Vagina (tissue), 2 donors: Measurements from ENCODE around the gene TMEM163.

ENCODE experiments used
- POLR2A ChIP-seq, 2 donors: fragments of 450-650 bp; IDR thresholded peaks; one replicate each; pipeline ENCODE4 v1.6.1; 2017; ENCODE audit warnings: antibody characterized with exemption in 2 of 2, mild to moderate bottlenecking in 2 of 2, moderate library complexity in 2 of 2
- TF ChIP-seq, protein P1 (sequence below), 3 experiments: fragments of 450-650 bp in 2 of 3; fragments of 200-600 bp in 1 of 3; sonication (generic) in 1 of 3; IDR thresholded peaks; one replicate each; pipeline ENCODE4 v1.5.1; 2017 to 2019; ENCODE audit warnings: antibody characterized with exemption in 3 of 3, mild to moderate bottlenecking in 2 of 3, moderate library complexity in 2 of 3

DNA sequence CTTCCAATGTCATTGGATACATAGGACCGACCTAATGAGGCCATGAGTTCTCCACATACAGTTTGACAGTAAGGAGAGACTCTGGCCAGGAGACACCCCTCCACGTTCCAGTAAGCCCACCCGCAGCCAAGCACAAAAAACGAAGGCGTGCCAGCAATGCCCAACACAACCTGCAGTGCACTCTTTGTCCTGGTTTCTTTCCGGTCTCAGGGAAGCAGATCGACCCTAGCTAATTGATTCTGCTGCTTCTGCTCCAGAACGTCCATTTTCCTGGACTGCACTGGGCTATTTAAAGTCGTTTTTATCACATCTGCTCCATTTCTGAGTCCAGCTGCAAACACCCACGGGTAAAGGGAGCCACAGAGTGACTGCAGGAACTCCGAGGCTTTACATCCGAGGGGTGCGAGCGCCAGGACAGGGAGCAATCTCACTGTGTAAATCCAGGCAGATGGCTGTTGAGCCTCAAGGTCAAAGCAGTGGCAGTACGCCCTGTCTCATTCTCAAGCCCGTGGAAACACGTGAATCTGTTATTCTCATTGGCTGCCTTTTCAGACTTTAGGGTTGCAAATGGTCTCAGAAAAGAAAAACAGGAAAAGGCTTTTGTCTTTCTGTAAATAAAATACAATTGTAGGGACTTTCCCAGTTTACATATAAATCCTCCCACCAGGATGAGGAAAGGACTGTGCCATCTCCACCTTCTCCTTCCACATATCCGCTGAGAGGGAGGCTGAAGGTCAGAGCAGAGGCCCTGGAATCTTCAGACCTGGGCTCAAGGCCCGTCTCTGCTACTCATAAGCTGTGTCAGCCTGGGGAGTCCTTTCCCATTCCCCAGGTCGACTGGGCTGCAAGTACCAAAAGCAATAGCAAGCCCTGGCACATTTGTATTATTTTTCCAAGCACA, 40.7 kb downstream of the TMEM163 start:
- TF ChIP-seq, protein P1, sequence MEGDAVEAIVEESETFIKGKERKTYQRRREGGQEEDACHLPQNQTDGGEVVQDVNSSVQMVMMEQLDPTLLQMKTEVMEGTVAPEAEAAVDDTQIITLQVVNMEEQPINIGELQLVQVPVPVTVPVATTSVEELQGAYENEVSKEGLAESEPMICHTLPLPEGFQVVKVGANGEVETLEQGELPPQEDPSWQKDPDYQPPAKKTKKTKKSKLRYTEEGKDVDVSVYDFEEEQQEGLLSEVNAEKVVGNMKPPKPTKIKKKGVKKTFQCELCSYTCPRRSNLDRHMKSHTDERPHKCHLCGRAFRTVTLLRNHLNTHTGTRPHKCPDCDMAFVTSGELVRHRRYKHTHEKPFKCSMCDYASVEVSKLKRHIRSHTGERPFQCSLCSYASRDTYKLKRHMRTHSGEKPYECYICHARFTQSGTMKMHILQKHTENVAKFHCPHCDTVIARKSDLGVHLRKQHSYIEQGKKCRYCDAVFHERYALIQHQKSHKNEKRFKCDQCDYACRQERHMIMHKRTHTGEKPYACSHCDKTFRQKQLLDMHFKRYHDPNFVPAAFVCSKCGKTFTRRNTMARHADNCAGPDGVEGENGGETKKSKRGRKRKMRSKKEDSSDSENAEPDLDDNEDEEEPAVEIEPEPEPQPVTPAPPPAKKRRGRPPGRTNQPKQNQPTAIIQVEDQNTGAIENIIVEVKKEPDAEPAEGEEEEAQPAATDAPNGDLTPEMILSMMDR (IDR thresholded peaks at IDR 0.05) = no peak
- no peak for TF ChIP-seq POLR2A (IDR thresholded peaks at IDR 0.05)
